KMS-11 (cell line): Measurements from ENCODE around the gene CHST12.
"Not testable (repeated sequence)": the region's sequence is repeated elsewhere in the genome, so short reads cannot be mapped to it uniquely, and the experiment has no call there.

Experiments used
- H2AFZ ChIP-seq: fragments of 200-600 bp; sonication (generic); 2 replicates; pipeline ENCODE4 v1.6.1; 2016; ENCODE audit warnings: antibody characterized with exemption, mixed run types, low read depth
- H3K27ac ChIP-seq: fragments of 200-600 bp; sonication (generic); 2 replicates; pipeline ENCODE4 v1.6.1; 2016; ENCODE audit warnings: mild to moderate bottlenecking, mixed run types
- H3K27me3 ChIP-seq: fragments of 200-600 bp; sonication (generic); 2 replicates; pipeline ENCODE4 v1.6.1; 2017; ENCODE audit warnings: mild to moderate bottlenecking, low read depth, mixed run types, moderate library complexity; ENCODE audit not compliant: insufficient read depth
- H3K36me3 ChIP-seq: fragments of 200-600 bp; sonication (generic); 2 replicates; pipeline ENCODE4 v1.6.1; 2017; ENCODE audit warnings: mild to moderate bottlenecking, mixed run types; ENCODE audit not compliant: insufficient read depth
- H3K4me1 ChIP-seq: fragments of 200-600 bp; sonication (generic); 2 replicates; pipeline ENCODE4 v1.6.1; 2016; ENCODE audit warnings: mild to moderate bottlenecking, low read depth, mixed run types; ENCODE audit not compliant: poor library complexity, severe bottlenecking
- H3K4me2 ChIP-seq: fragments of 200-600 bp; sonication (generic); 2 replicates; pipeline ENCODE4 v1.7.0; 2016; ENCODE audit warnings: mild to moderate bottlenecking, mixed run types
- H3K4me3 ChIP-seq: fragments of 200-600 bp; sonication (generic); IDR thresholded peaks from 2 replicates; pipeline ENCODE4 v1.6.1; 2017; ENCODE audit warnings: low read depth, low read length, mixed read lengths; ENCODE audit not compliant: insufficient read depth
- H3K79me2 ChIP-seq: fragments of 200-600 bp; sonication (generic); 2 replicates; pipeline ENCODE4 v1.6.1; 2016; ENCODE audit warnings: low read depth, mixed run types; ENCODE audit not compliant: insufficient read depth
- H3K9ac ChIP-seq: fragments of 200-600 bp; sonication (generic); 2 replicates; pipeline ENCODE4 v1.6.1; 2016; ENCODE audit warnings: mild to moderate bottlenecking, mixed run types
- H4K20me1 ChIP-seq: fragments of 200-600 bp; sonication (generic); 2 replicates; pipeline ENCODE4 v1.6.1; 2016; ENCODE audit warnings: mild to moderate bottlenecking, mixed run types; ENCODE audit not compliant: insufficient read depth
- CTCF ChIP-seq: fragments of 200-600 bp; sonication (generic); conservative IDR thresholded peaks from 2 replicates; pipeline ENCODE4 v1.6.1; 2017; ENCODE audit warnings: low read depth, mild to moderate bottlenecking, antibody characterized with exemption, low read length, moderate library complexity, mixed read lengths

The CHST12 gene

GRCh38 chr7:2462731-2463130 is 59.3 kb downstream of the CHST12 start:
- no peak overlapping the region for H3K9ac ChIP-seq
- no peaks in the 10 kb centered on the region for H3K27me3 ChIP-seq
- no peak overlapping the region for H2AFZ ChIP-seq
- no peaks in the 10 kb centered on the region for H3K79me2 ChIP-seq
- no peaks in the 10 kb centered on the region for H4K20me1 ChIP-seq
- no peak for TF ChIP-seq CTCF
- no peaks in the 10 kb centered on the region for H3K36me3 ChIP-seq
- H3K4me1 ChIP-seq = no peaks in the 10 kb centered on the region
- no peak overlapping the region for H3K27ac ChIP-seq
- H3K4me3 ChIP-seq = no peak overlapping the region
- no peak overlapping the region for H3K4me2 ChIP-seq

- H3K79me2 ChIP-seq = no peaks in the 10 kb centered on the region
- no peaks in the 10 kb centered on the region for H3K36me3 ChIP-seq
- no peak overlapping the region for H2AFZ ChIP-seq
- no peak for TF ChIP-seq CTCF
- H3K4me1 ChIP-seq = peaks cover 4% of the 10 kb centered on the region
- no peak overlapping the region for H3K4me3 ChIP-seq
- no peaks in the 10 kb centered on the region for H4K20me1 ChIP-seq
- H3K9ac ChIP-seq = no peak overlapping the region
- no peak overlapping the region for H3K4me2 ChIP-seq
- H3K27me3 ChIP-seq = peaks cover 8% of the 10 kb centered on the region; the same call in 1 of the 2 replicates
- H3K27ac ChIP-seq = no peak overlapping the region
Measured at GRCh38 chr7:2465928-2466327, 62.5 kb downstream of the CHST12 start.

GRCh38 chr7:2466675-2467074 is 63.3 kb downstream of the CHST12 start:
- peaks cover 14% of the 10 kb centered on the region for H3K27me3 ChIP-seq
- TF ChIP-seq CTCF = no peak
- no peaks in the 10 kb centered on the region for H3K36me3 ChIP-seq
- no peak overlapping the region for H3K4me2 ChIP-seq
- no peaks in the 10 kb centered on the region for H4K20me1 ChIP-seq
- no peaks in the 10 kb centered on the region for H3K79me2 ChIP-seq
- H2AFZ ChIP-seq = no peak overlapping the region
- no peak overlapping the region for H3K9ac ChIP-seq
- no peak overlapping the region for H3K4me3 ChIP-seq
- peaks cover 4% of the 10 kb centered on the region for H3K4me1 ChIP-seq
- no peak overlapping the region for H3K27ac ChIP-seq

GRCh38 chr7:2468227-2468626 is 64.8 kb downstream of the CHST12 start:
- no peaks in the 10 kb centered on the region for H3K79me2 ChIP-seq
- H2AFZ ChIP-seq = no peak overlapping the region
- H3K4me2 ChIP-seq = no peak overlapping the region
- H3K4me3 ChIP-seq = no peak overlapping the region
- no peak overlapping the region for H3K27ac ChIP-seq
- TF ChIP-seq CTCF = no peak
- no peaks in the 10 kb centered on the region for H4K20me1 ChIP-seq
- H3K9ac ChIP-seq = no peak overlapping the region
- H3K4me1 ChIP-seq = peaks cover 4% of the 10 kb centered on the region
- no peaks in the 10 kb centered on the region for H3K36me3 ChIP-seq
- peaks cover 22% of the 10 kb centered on the region for H3K27me3 ChIP-seq

- H3K4me2 ChIP-seq, H2AFZ ChIP-seq: not testable (repeated sequence)
Measured at GRCh38 chr7:2469460-2470203, 66.2 kb downstream of the CHST12 start.

More at GRCh38 chr7:2469460-2470203, 66.2 kb downstream of the CHST12 start:
- H3K4me1 ChIP-seq, H3K27ac ChIP-seq, H3K79me2 ChIP-seq, H4K20me1 ChIP-seq, H3K4me3 ChIP-seq, H3K9ac ChIP-seq, H3K36me3 ChIP-seq: not testable (repeated sequence)
- peaks cover 26% of the 10 kb centered on the region for H3K27me3 ChIP-seq
